H1 (cell line): ENCODE results near the gene WFDC1. TPM values are rescaled to one million over a fixed set of nuclear protein-coding genes. Genes with fewer than 3 reads are reported as not detected.

ENCODE experiments used
- CTCF ChIA-PET: fragments of 300-600 bp; sonication (Branson Sonifier 250); formaldehyde crosslinking; loops from one replicate; lab custom pipeline; 2021; ENCODE audit not compliant: partially characterized antibody; lab: Charles Lee
- POLR2A ChIA-PET: fragments of 300-600 bp; sonication (Branson Sonifier 250); formaldehyde crosslinking; loops from one replicate; lab custom pipeline; 2021; ENCODE audit warnings: inconsistent platforms; ENCODE audit not compliant: partially characterized antibody; lab: Charles Lee
- DNase-seq, 2 experiments: peaks; one replicate each; pipeline versions ENCODE4 v3.0.0 to v3.0.0-alpha.2; 2010 to 2022; ENCODE audit warnings: low spot score in 2 of 2, low read depth in 1 of 2, mixed read lengths in 1 of 2
- FAIRE-seq: peaks from 2 replicates; lab custom pipeline; 2011; peaks lifted over from hg19 to GRCh38; lab: Jason Lieb, UNC
- H2AFZ ChIP-seq: 2 replicates; pipeline ENCODE4 v1.8.1; 2012; ENCODE audit warnings: low read length, inconsistent platforms
- H2AK5ac ChIP-seq: 2 replicates; pipeline ENCODE4 v1.6.1; 2013; ENCODE audit warnings: low read depth, low read length
- H2BK120ac ChIP-seq: replicated peaks from 2 replicates; pipeline ENCODE3; 2013; ENCODE audit warnings: low read depth, low read length, inconsistent platforms
- H2BK12ac ChIP-seq: 2 replicates; pipeline ENCODE4 v1.6.1; 2013; ENCODE audit warnings: low read depth, low read length
- H2BK15ac ChIP-seq: 2 replicates; pipeline ENCODE4 v1.6.1; 2013; ENCODE audit warnings: low read length
- H2BK20ac ChIP-seq: 2 replicates; pipeline ENCODE4 v1.6.1; 2013; ENCODE audit warnings: low read length
- H2BK5ac ChIP-seq: 2 replicates; pipeline ENCODE4 v1.6.1; 2013; ENCODE audit warnings: low read depth, low read length
- H3K14ac ChIP-seq: 2 replicates; pipeline ENCODE4 v1.6.1; 2013; ENCODE audit warnings: inconsistent platforms; ENCODE audit not compliant: insufficient read length
- H3K18ac ChIP-seq: 2 replicates; pipeline ENCODE4 v1.6.1; 2013; ENCODE audit warnings: low read length; ENCODE audit errors: extremely low read depth
- H3K23ac ChIP-seq: 2 replicates; pipeline ENCODE4 v1.6.1; 2013; ENCODE audit warnings: inconsistent platforms; ENCODE audit not compliant: insufficient read length
- H3K23me2 ChIP-seq: 2 replicates; pipeline ENCODE4 v1.6.1; 2013; ENCODE audit warnings: low read depth, low read length
- H3K27ac ChIP-seq: 2 replicates; pipeline ENCODE4 v1.6.1; 2011; ENCODE audit warnings: low read depth, low read length, inconsistent platforms
- H3K27me3 ChIP-seq, 4 experiments: replicated peaks in 1 of 4; 1 replicate in 1 of 4; 2 replicates in 3 of 4; pipeline versions ENCODE4 v1.6.1 to v1.8.1; 2011 to 2013; ENCODE audit warnings: low read length in 3 of 4, mild to moderate bottlenecking in 3 of 4, inconsistent platforms in 2 of 4, mixed read lengths in 2 of 4, moderate library complexity in 1 of 4; ENCODE audit not compliant: control insufficient read depth in 3 of 4, insufficient read depth in 3 of 4; ENCODE audit errors: extremely low read depth in 1 of 4
- H3K36me3 ChIP-seq, 4 experiments: 2 replicates each; pipeline versions ENCODE4 v1.6.1 to v1.8.1; 2011 to 2013; ENCODE audit warnings: mild to moderate bottlenecking in 4 of 4, low read length in 3 of 4, moderate library complexity in 2 of 4, control low read depth in 1 of 4, inconsistent platforms in 1 of 4; ENCODE audit not compliant: insufficient read depth in 4 of 4, control insufficient read depth in 2 of 4
- H3K4ac ChIP-seq: replicated peaks from 2 replicates; pipeline ENCODE3; 2013; ENCODE audit warnings: low read length, low read depth, mixed read lengths, inconsistent platforms; ENCODE audit not compliant: insufficient read length
- H3K4me1 ChIP-seq, 4 experiments: replicated peaks in 1 of 4; 1 replicate in 1 of 4; 2 replicates in 3 of 4; pipeline versions ENCODE4 v1.6.1 to v1.8.1; 2011 to 2013; ENCODE audit warnings: low read length in 3 of 4, inconsistent platforms in 2 of 4, mixed read lengths in 1 of 4; ENCODE audit not compliant: insufficient read depth in 4 of 4, control insufficient read depth in 3 of 4
- H3K4me2 ChIP-seq, 2 experiments: 2 replicates each; pipeline versions ENCODE4 v1.6.1 to v1.8.1; 2011 to 2013; ENCODE audit warnings: low read depth in 2 of 2, low read length in 2 of 2, control low read depth in 1 of 2, inconsistent platforms in 1 of 2, mild to moderate bottlenecking in 1 of 2; ENCODE audit not compliant: insufficient read depth in 1 of 2
- H3K4me3 ChIP-seq, 4 experiments: fragments of 200-600, 300-600 bp in 1 of 4; sonication (generic), shearing (Covaris generic), sonication (Bioruptor Twin) in 1 of 4; 2 replicates each; pipeline versions ENCODE4 v1.5.1 to v1.8.1; 2011 to 2016; ENCODE audit warnings: low read length in 4 of 4, low read depth in 3 of 4, control low read depth in 2 of 4, inconsistent platforms in 2 of 4, mild to moderate bottlenecking in 2 of 4, mixed read lengths in 1 of 4, moderate library complexity in 1 of 4; ENCODE audit not compliant: insufficient read depth in 2 of 4; ENCODE audit errors: extremely low read depth in 1 of 4
- H3K56ac ChIP-seq: replicated peaks from 2 replicates; pipeline ENCODE3; 2013; ENCODE audit warnings: low read depth, mild to moderate bottlenecking, mixed read lengths, low read length, inconsistent platforms; ENCODE audit not compliant: insufficient read length
- H3K79me1 ChIP-seq: 2 replicates; pipeline ENCODE4 v1.6.1; 2013; ENCODE audit warnings: low read depth, low read length, control low read depth
- H3K79me2 ChIP-seq, 2 experiments: 2 replicates each; pipeline versions ENCODE4 v1.6.1 to v1.8.1; 2012 to 2013; ENCODE audit warnings: low read length in 2 of 2, mild to moderate bottlenecking in 2 of 2, inconsistent platforms in 1 of 2; ENCODE audit not compliant: insufficient read depth in 2 of 2, control insufficient read depth in 1 of 2
- H3K9ac ChIP-seq, 4 experiments: replicated peaks in 1 of 4; 1 replicate in 1 of 4; 2 replicates in 3 of 4; pipeline versions ENCODE4 v1.6.1 to v1.8.1; 2011 to 2013; ENCODE audit warnings: low read depth in 3 of 4, low read length in 3 of 4, control low read depth in 2 of 4, mild to moderate bottlenecking in 2 of 4, moderate library complexity in 2 of 4, inconsistent platforms in 1 of 4; ENCODE audit errors: extremely low read depth in 1 of 4
- H3K9me3 ChIP-seq, 2 experiments: 2 replicates each; pipeline versions ENCODE4 v1.6.1 to v1.8.1; 2012 to 2013; ENCODE audit warnings: mild to moderate bottlenecking in 2 of 2, moderate library complexity in 2 of 2, control low read depth in 1 of 2, inconsistent platforms in 1 of 2, low read depth in 1 of 2, low read length in 1 of 2, mixed read lengths in 1 of 2; ENCODE audit not compliant: insufficient read depth in 2 of 2
- H4K20me1 ChIP-seq, 2 experiments: replicated peaks in 1 of 2; 2 replicates each; pipeline versions ENCODE3 to v1.8.1; 2011 to 2013; ENCODE audit warnings: inconsistent platforms in 2 of 2, low read length in 2 of 2, mild to moderate bottlenecking in 1 of 2; ENCODE audit not compliant: insufficient read depth in 2 of 2, control insufficient read depth in 1 of 2
- H4K5ac ChIP-seq: 2 replicates; pipeline ENCODE4 v1.6.1; 2013; ENCODE audit warnings: low read length, low read depth, mixed read lengths, inconsistent platforms; ENCODE audit not compliant: insufficient read length
- H4K8ac ChIP-seq: 2 replicates; pipeline ENCODE4 v1.8.0; 2013; ENCODE audit warnings: mild to moderate bottlenecking, moderate library complexity, low read length, inconsistent platforms; ENCODE audit not compliant: insufficient read depth; ENCODE audit errors: extremely low read depth
- H4K91ac ChIP-seq: replicated peaks from 2 replicates; pipeline ENCODE3; 2013; ENCODE audit warnings: low read length, mixed read lengths, inconsistent platforms; ENCODE audit not compliant: insufficient read length
- JUND ChIP-seq: IDR thresholded peaks from 2 replicates; pipeline ENCODE4 v1.6.1; 2011; ENCODE audit warnings: mild to moderate bottlenecking, improper control_type of control experiment, low read length
- WGBS, 2 experiments: shearing (Covaris generic) in 1 of 2; methylation state at CpG; one replicate each; pipeline versions ENCODE4 v1.1.6 to v1.1.7; 2013 to 2015; ENCODE audit warnings: low lambda C conversion rate in 2 of 2, mixed read lengths in 2 of 2, inconsistent platforms in 1 of 2, low coverage in 1 of 2, missing lambda C conversion rate in 1 of 2; ENCODE audit not compliant: insufficient replicate concordance in 2 of 2, insufficient coverage in 1 of 2, insufficient read length in 1 of 2; ENCODE audit errors: extremely low coverage in 1 of 2, missing lambda C conversion rate in 1 of 2; 5-methylcytosine and 5-hydroxymethylcytosine counted together
- polyA plus RNA-seq, 7 experiments: library from polyadenylated mRNA; depleted of rRNA in 3 of 7; stranded (reverse) in 5 of 7; unstranded in 2 of 7; fragments of >200 nt in 5 of 7; fragments of 200-250 nt in 2 of 7; gene quantifications; 1 replicate in 5 of 7; 2 replicates in 1 of 7; 4 replicates in 1 of 7; pipeline versions ENCODE4 v1.2.1 to v1.2.3, GENCODE V29; 2011 to 2013; ENCODE audit warnings: missing spikeins in 2 of 7, mixed read lengths in 2 of 7
- total RNA-seq: library from RNA; stranded (reverse); fragmentation: NEBNext Ultra II Directional; extraction: Animal tissue kit (Norgen Biotek cat#: 25700); gene quantifications from 2 replicates; pipeline ENCODE4 v1.2.1, GENCODE V29; 2021

Gene WFDC1
- total and polyA plus RNA-seq, 2 of the 8 experiments (the other 6 are each of a cell fraction or from before 2014, with no cell fraction given), result 0.70 to 1.1 TPM

DNA sequence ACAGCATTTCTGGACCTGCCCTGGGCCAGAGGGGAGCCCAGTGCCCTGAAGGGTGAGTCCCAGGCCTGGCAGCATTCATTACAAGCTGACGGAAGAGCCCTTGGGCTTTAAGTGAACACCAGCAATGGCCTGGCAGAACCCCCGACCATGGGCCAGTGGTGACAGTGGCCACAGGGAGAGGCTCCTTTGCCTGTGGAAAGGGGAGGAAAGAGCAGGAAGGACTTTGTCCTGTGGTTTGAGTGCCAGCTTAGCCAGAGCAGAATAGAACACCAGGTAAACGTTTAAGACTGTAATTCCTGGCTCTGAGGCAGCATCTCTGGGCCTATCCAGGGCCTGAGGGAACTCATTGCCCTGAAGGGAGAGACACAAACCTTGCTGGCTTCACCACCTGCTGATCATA lies 39.4 kb downstream of the WFDC1 start:
- H3K9me3 ChIP-seq, result no peaks in the 10 kb centered on the region
- no peaks in the 10 kb centered on the region for H4K20me1 ChIP-seq
- no peaks in the 10 kb centered on the region for H3K27me3 ChIP-seq
- no peak overlapping the region for H4K5ac ChIP-seq
- H3K4ac ChIP-seq, result no peak overlapping the region
- POLR2A ChIA-PET, result no interaction called here
- H3K79me2 ChIP-seq, result no peaks in the 10 kb centered on the region
- TF ChIP-seq JUND, result no peak
- H3K23ac ChIP-seq, result no peak overlapping the region
- H4K8ac ChIP-seq, result no peak overlapping the region
- no peak for DNase-seq
- no peak overlapping the region for H2BK12ac ChIP-seq
- H3K56ac ChIP-seq, result no peak overlapping the region
- H3K4me1 ChIP-seq, result no peaks in the 10 kb centered on the region
- H4K91ac ChIP-seq, result no peak overlapping the region
- no peak overlapping the region for H2BK5ac ChIP-seq
- no peak overlapping the region for H2BK20ac ChIP-seq
- no peak overlapping the region for H3K4me3 ChIP-seq
- H3K9ac ChIP-seq, result no peak overlapping the region
- no peak overlapping the region for H2BK120ac ChIP-seq
- no peak for FAIRE-seq
- no peak overlapping the region for H3K4me2 ChIP-seq
- CTCF ChIA-PET, result no interaction called here
- no peaks in the 10 kb centered on the region for H3K23me2 ChIP-seq
- no peak overlapping the region for H3K14ac ChIP-seq
- no peaks in the 10 kb centered on the region for H3K79me1 ChIP-seq
- H2BK15ac ChIP-seq, result no peak overlapping the region
- H3K27ac ChIP-seq, result no peak overlapping the region
- H2AK5ac ChIP-seq, result no peak overlapping the region
- no peak overlapping the region for H3K18ac ChIP-seq
- 81% methylated on average over 3 of the region's 3 CpGs; no CpG with 5 or more reads in 1 of the 2 experiments for WGBS, 2 experiments
- no peaks in the 10 kb centered on the region for H3K36me3 ChIP-seq
- H2AFZ ChIP-seq, result no peak overlapping the region
